HG03103 (cell line): ENCODE data around the gene AMER1.

ENCODE experiments used
- ATAC-seq: cut with Tn5 transposase; IDR thresholded peaks from one replicate; pipeline ENCODE4 v1.9.1; 2021; ENCODE audit warnings: low read depth; ENCODE audit not compliant: unreplicated experiment

The AMER1 gene

DNA sequence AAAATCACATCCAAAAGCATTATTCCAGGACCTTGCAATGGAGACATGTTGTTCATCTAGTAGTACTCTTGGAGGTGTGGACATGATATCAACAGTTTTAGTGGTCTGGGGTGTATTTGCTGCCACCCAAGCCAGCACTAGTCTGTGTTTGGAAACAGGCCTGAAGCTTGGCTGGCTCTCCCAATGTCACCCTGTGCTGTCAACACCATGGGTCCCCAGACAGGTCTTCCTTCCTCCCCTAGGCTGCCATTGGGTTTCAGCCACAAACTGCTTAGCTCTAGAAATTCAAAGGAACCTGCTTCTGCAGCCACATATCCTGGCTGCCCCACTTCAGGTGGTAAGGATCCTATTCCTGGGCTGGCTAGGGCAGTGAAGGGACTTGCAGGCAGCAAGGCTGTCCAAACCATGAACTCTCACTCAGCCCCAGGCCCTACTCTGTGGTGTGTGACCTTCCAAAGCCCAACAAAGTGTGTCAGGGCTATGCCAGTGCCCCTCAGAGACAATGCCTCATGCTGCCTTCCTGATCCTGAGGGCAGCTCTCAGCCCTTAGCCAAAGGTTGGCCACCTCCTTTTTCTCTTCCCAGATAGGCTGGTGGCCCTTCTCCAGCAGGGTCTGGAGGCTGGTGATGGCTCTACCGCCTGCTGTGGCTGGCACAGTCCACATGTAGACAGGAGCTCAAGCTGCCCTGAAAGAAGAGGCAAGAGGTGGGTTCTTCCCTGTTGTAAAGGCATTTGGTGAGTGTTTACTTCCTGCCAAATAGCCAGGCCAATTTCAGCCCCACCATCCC is 18.3 kb downstream of the AMER1 start:
- ATAC-seq, result no peak

GRCh38 chrX:64184396-64184795 is 21.1 kb downstream of the AMER1 start:
- no peak for ATAC-seq

- ATAC-seq, result no peak
These were observed 23.3 kb downstream of the AMER1 start for GRCh38 chrX:64182208-64182607.

- ATAC-seq, result no peak
These were observed 28.6 kb downstream of the AMER1 start for GRCh38 chrX:64176876-64177275.

GRCh38 chrX:64169988-64170387 is 35.5 kb downstream of the AMER1 start:
- ATAC-seq, result no peak

DNA sequence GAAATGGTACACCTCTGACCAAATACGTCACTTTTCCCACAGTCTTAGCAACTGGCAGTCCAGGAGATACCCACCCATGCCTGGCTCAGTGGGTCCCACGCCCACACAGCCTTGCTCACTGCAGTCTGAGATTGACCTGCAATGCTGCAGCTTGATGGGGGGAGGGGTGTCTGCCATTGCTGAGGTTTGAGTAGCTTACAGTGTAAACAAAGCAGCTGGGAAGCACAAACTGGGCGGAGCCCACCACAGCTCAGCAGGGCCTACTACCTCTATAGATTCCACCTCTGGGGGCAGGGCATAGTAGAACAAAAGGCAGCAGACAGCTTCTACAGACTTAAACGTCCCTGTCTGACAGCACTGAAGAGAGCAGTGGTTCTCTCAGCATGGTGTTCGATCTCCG is 52.7 kb downstream of the AMER1 start:
- ATAC-seq, result no peak

- no peak for ATAC-seq
These were observed 53.6 kb downstream of the AMER1 start for GRCh38 chrX:64151911-64152310.

DNA sequence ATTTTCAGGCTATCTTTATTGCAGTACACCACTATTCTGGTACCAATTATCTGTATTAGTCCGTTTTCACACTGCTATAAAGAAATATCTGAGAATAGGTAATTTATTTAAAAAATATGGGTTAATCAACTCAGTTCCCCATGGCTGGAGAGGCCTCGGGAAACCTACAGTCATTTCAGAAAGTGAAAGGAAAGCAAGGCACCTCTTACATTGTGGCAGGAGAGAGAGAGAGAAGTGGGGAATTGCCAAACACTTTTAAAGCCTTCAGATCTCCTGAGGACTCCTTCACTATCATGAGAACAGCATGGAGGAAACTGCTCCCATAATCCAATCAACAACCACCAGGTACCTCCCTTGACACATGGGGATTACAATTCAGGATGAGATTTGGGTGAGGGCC is 54.7 kb downstream of the AMER1 start:
- no peak for ATAC-seq
